H1 (cell line): ENCODE measurements around the gene SHH. TPM values are rescaled to one million over a fixed set of nuclear protein-coding genes. Genes with fewer than 3 reads are reported as not detected.

Source experiments
- CTCF ChIA-PET: fragments of 300-600 bp; sonication (Branson Sonifier 250); formaldehyde crosslinking; loops from one replicate; lab custom pipeline; 2021; ENCODE audit not compliant: partially characterized antibody; lab: Charles Lee
- POLR2A ChIA-PET: fragments of 300-600 bp; sonication (Branson Sonifier 250); formaldehyde crosslinking; loops from one replicate; lab custom pipeline; 2021; ENCODE audit warnings: inconsistent platforms; ENCODE audit not compliant: partially characterized antibody; lab: Charles Lee
- DNase-seq, 2 experiments: peaks; one replicate each; pipeline versions ENCODE4 v3.0.0 to v3.0.0-alpha.2; 2010 to 2022; ENCODE audit warnings: low spot score in 2 of 2, low read depth in 1 of 2, mixed read lengths in 1 of 2
- FAIRE-seq: peaks from 2 replicates; lab custom pipeline; 2011; peaks lifted over from hg19 to GRCh38; lab: Jason Lieb, UNC
- H2AFZ ChIP-seq: 2 replicates; pipeline ENCODE4 v1.8.1; 2012; ENCODE audit warnings: low read length, inconsistent platforms
- H2AK5ac ChIP-seq: 2 replicates; pipeline ENCODE4 v1.6.1; 2013; ENCODE audit warnings: low read depth, low read length
- H2BK120ac ChIP-seq: replicated peaks from 2 replicates; pipeline ENCODE3; 2013; ENCODE audit warnings: low read depth, low read length, inconsistent platforms
- H2BK12ac ChIP-seq: 2 replicates; pipeline ENCODE4 v1.6.1; 2013; ENCODE audit warnings: low read depth, low read length
- H2BK15ac ChIP-seq: 2 replicates; pipeline ENCODE4 v1.6.1; 2013; ENCODE audit warnings: low read length
- H2BK20ac ChIP-seq: 2 replicates; pipeline ENCODE4 v1.6.1; 2013; ENCODE audit warnings: low read length
- H2BK5ac ChIP-seq: 2 replicates; pipeline ENCODE4 v1.6.1; 2013; ENCODE audit warnings: low read depth, low read length
- H3K14ac ChIP-seq: 2 replicates; pipeline ENCODE4 v1.6.1; 2013; ENCODE audit warnings: inconsistent platforms; ENCODE audit not compliant: insufficient read length
- H3K18ac ChIP-seq: 2 replicates; pipeline ENCODE4 v1.6.1; 2013; ENCODE audit warnings: low read length; ENCODE audit errors: extremely low read depth
- H3K23ac ChIP-seq: 2 replicates; pipeline ENCODE4 v1.6.1; 2013; ENCODE audit warnings: inconsistent platforms; ENCODE audit not compliant: insufficient read length
- H3K23me2 ChIP-seq: 2 replicates; pipeline ENCODE4 v1.6.1; 2013; ENCODE audit warnings: low read depth, low read length
- H3K27ac ChIP-seq: 2 replicates; pipeline ENCODE4 v1.6.1; 2011; ENCODE audit warnings: low read depth, low read length, inconsistent platforms
- H3K27me3 ChIP-seq, 4 experiments: replicated peaks in 1 of 4; 1 replicate in 1 of 4; 2 replicates in 3 of 4; pipeline versions ENCODE4 v1.6.1 to v1.8.1; 2011 to 2013; ENCODE audit warnings: low read length in 3 of 4, mild to moderate bottlenecking in 3 of 4, inconsistent platforms in 2 of 4, mixed read lengths in 2 of 4, moderate library complexity in 1 of 4; ENCODE audit not compliant: control insufficient read depth in 3 of 4, insufficient read depth in 3 of 4; ENCODE audit errors: extremely low read depth in 1 of 4
- H3K36me3 ChIP-seq, 4 experiments: 2 replicates each; pipeline versions ENCODE4 v1.6.1 to v1.8.1; 2011 to 2013; ENCODE audit warnings: mild to moderate bottlenecking in 4 of 4, low read length in 3 of 4, moderate library complexity in 2 of 4, control low read depth in 1 of 4, inconsistent platforms in 1 of 4; ENCODE audit not compliant: insufficient read depth in 4 of 4, control insufficient read depth in 2 of 4
- H3K4ac ChIP-seq: replicated peaks from 2 replicates; pipeline ENCODE3; 2013; ENCODE audit warnings: low read length, low read depth, mixed read lengths, inconsistent platforms; ENCODE audit not compliant: insufficient read length
- H3K4me1 ChIP-seq, 4 experiments: replicated peaks in 1 of 4; 1 replicate in 1 of 4; 2 replicates in 3 of 4; pipeline versions ENCODE4 v1.6.1 to v1.8.1; 2011 to 2013; ENCODE audit warnings: low read length in 3 of 4, inconsistent platforms in 2 of 4, mixed read lengths in 1 of 4; ENCODE audit not compliant: insufficient read depth in 4 of 4, control insufficient read depth in 3 of 4
- H3K4me2 ChIP-seq, 2 experiments: 2 replicates each; pipeline versions ENCODE4 v1.6.1 to v1.8.1; 2011 to 2013; ENCODE audit warnings: low read depth in 2 of 2, low read length in 2 of 2, control low read depth in 1 of 2, inconsistent platforms in 1 of 2, mild to moderate bottlenecking in 1 of 2; ENCODE audit not compliant: insufficient read depth in 1 of 2
- H3K4me3 ChIP-seq, 4 experiments: fragments of 200-600, 300-600 bp in 1 of 4; sonication (generic), shearing (Covaris generic), sonication (Bioruptor Twin) in 1 of 4; 2 replicates each; pipeline versions ENCODE4 v1.5.1 to v1.8.1; 2011 to 2016; ENCODE audit warnings: low read length in 4 of 4, low read depth in 3 of 4, control low read depth in 2 of 4, inconsistent platforms in 2 of 4, mild to moderate bottlenecking in 2 of 4, mixed read lengths in 1 of 4, moderate library complexity in 1 of 4; ENCODE audit not compliant: insufficient read depth in 2 of 4; ENCODE audit errors: extremely low read depth in 1 of 4
- H3K56ac ChIP-seq: replicated peaks from 2 replicates; pipeline ENCODE3; 2013; ENCODE audit warnings: low read depth, mild to moderate bottlenecking, mixed read lengths, low read length, inconsistent platforms; ENCODE audit not compliant: insufficient read length
- H3K79me1 ChIP-seq: 2 replicates; pipeline ENCODE4 v1.6.1; 2013; ENCODE audit warnings: low read depth, low read length, control low read depth
- H3K79me2 ChIP-seq, 2 experiments: 2 replicates each; pipeline versions ENCODE4 v1.6.1 to v1.8.1; 2012 to 2013; ENCODE audit warnings: low read length in 2 of 2, mild to moderate bottlenecking in 2 of 2, inconsistent platforms in 1 of 2; ENCODE audit not compliant: insufficient read depth in 2 of 2, control insufficient read depth in 1 of 2
- H3K9ac ChIP-seq, 4 experiments: replicated peaks in 1 of 4; 1 replicate in 1 of 4; 2 replicates in 3 of 4; pipeline versions ENCODE4 v1.6.1 to v1.8.1; 2011 to 2013; ENCODE audit warnings: low read depth in 3 of 4, low read length in 3 of 4, control low read depth in 2 of 4, mild to moderate bottlenecking in 2 of 4, moderate library complexity in 2 of 4, inconsistent platforms in 1 of 4; ENCODE audit errors: extremely low read depth in 1 of 4
- H3K9me3 ChIP-seq, 2 experiments: 2 replicates each; pipeline versions ENCODE4 v1.6.1 to v1.8.1; 2012 to 2013; ENCODE audit warnings: mild to moderate bottlenecking in 2 of 2, moderate library complexity in 2 of 2, control low read depth in 1 of 2, inconsistent platforms in 1 of 2, low read depth in 1 of 2, low read length in 1 of 2, mixed read lengths in 1 of 2; ENCODE audit not compliant: insufficient read depth in 2 of 2
- H4K20me1 ChIP-seq, 2 experiments: replicated peaks in 1 of 2; 2 replicates each; pipeline versions ENCODE3 to v1.8.1; 2011 to 2013; ENCODE audit warnings: inconsistent platforms in 2 of 2, low read length in 2 of 2, mild to moderate bottlenecking in 1 of 2; ENCODE audit not compliant: insufficient read depth in 2 of 2, control insufficient read depth in 1 of 2
- H4K5ac ChIP-seq: 2 replicates; pipeline ENCODE4 v1.6.1; 2013; ENCODE audit warnings: low read length, low read depth, mixed read lengths, inconsistent platforms; ENCODE audit not compliant: insufficient read length
- H4K8ac ChIP-seq: 2 replicates; pipeline ENCODE4 v1.8.0; 2013; ENCODE audit warnings: mild to moderate bottlenecking, moderate library complexity, low read length, inconsistent platforms; ENCODE audit not compliant: insufficient read depth; ENCODE audit errors: extremely low read depth
- H4K91ac ChIP-seq: replicated peaks from 2 replicates; pipeline ENCODE3; 2013; ENCODE audit warnings: low read length, mixed read lengths, inconsistent platforms; ENCODE audit not compliant: insufficient read length
- ATF2 ChIP-seq: IDR thresholded peaks from 2 replicates; pipeline ENCODE4 v1.6.1; 2012; ENCODE audit warnings: low read length, inconsistent platforms
- PHF8 ChIP-seq: fragments of 200-600 bp; sonication (generic); conservative IDR thresholded peaks from 2 replicates; pipeline ENCODE4 v1.7.1; 2012; ENCODE audit warnings: low read depth, mild to moderate bottlenecking, inconsistent platforms, low read length, moderate library complexity
- SIN3A ChIP-seq, 2 experiments: IDR thresholded peaks in 1 of 2; conservative IDR thresholded peaks in 1 of 2; 2 replicates each; pipeline ENCODE4 v1.6.1; 2011 to 2012; ENCODE audit warnings: low read length in 2 of 2, improper control_type of control experiment in 1 of 2, low read depth in 1 of 2, mild to moderate bottlenecking in 1 of 2
- WGBS, 2 experiments: shearing (Covaris generic) in 1 of 2; methylation state at CpG; one replicate each; pipeline versions ENCODE4 v1.1.6 to v1.1.7; 2013 to 2015; ENCODE audit warnings: low lambda C conversion rate in 2 of 2, mixed read lengths in 2 of 2, inconsistent platforms in 1 of 2, low coverage in 1 of 2, missing lambda C conversion rate in 1 of 2; ENCODE audit not compliant: insufficient replicate concordance in 2 of 2, insufficient coverage in 1 of 2, insufficient read length in 1 of 2; ENCODE audit errors: extremely low coverage in 1 of 2, missing lambda C conversion rate in 1 of 2; 5-methylcytosine and 5-hydroxymethylcytosine counted together
- polyA plus RNA-seq, 7 experiments: library from polyadenylated mRNA; depleted of rRNA in 3 of 7; stranded (reverse) in 5 of 7; unstranded in 2 of 7; fragments of >200 nt in 5 of 7; fragments of 200-250 nt in 2 of 7; gene quantifications; 1 replicate in 5 of 7; 2 replicates in 1 of 7; 4 replicates in 1 of 7; pipeline versions ENCODE4 v1.2.1 to v1.2.3, GENCODE V29; 2011 to 2013; ENCODE audit warnings: missing spikeins in 2 of 7, mixed read lengths in 2 of 7
- total RNA-seq: library from RNA; stranded (reverse); fragmentation: NEBNext Ultra II Directional; extraction: Animal tissue kit (Norgen Biotek cat#: 25700); gene quantifications from 2 replicates; pipeline ENCODE4 v1.2.1, GENCODE V29; 2021

Gene SHH
- total and polyA plus RNA-seq, 2 of the 8 experiments (the other 6 are each of a cell fraction or from before 2014, with no cell fraction given), result not detected

GRCh38 chr7:155839461-155839860 is 27.2 kb upstream of the SHH start:
- no peak overlapping the region for H3K4ac ChIP-seq
- no peak overlapping the region for H2BK15ac ChIP-seq
- no peak overlapping the region for H2BK120ac ChIP-seq
- no peaks in the 10 kb centered on the region for H3K23me2 ChIP-seq
- CTCF ChIA-PET, result interaction anchor here (0.6 to 1.7 kb wide), 5 partner anchors 23 to 634 kb away, joined by 3 read pairs; no protein-coding TSS in a partner anchor
- H4K91ac ChIP-seq, result no peak overlapping the region
- H3K9ac ChIP-seq, result no peak overlapping the region
- no peak overlapping the region for H3K56ac ChIP-seq
- H3K18ac ChIP-seq, result no peak overlapping the region
- POLR2A ChIA-PET, result interaction anchor here (1.0 kb wide), 1 partner anchor 653 kb away, joined by 3 read pairs; no protein-coding TSS in a partner anchor
- H3K79me2 ChIP-seq, result no peaks in the 10 kb centered on the region
- no peak overlapping the region for H4K5ac ChIP-seq
- no peak overlapping the region for H2AK5ac ChIP-seq
- no peaks in the 10 kb centered on the region; a peak in 1 of 7 replicates for H3K27me3 ChIP-seq
- no peak for FAIRE-seq
- H4K20me1 ChIP-seq, result no peaks in the 10 kb centered on the region
- H3K23ac ChIP-seq, result no peak overlapping the region
- H3K79me1 ChIP-seq, result no peaks in the 10 kb centered on the region
- H3K4me3 ChIP-seq, result no peak overlapping the region
- no peak overlapping the region for H3K4me2 ChIP-seq
- no peaks in the 10 kb centered on the region for H3K9me3 ChIP-seq
- 90% methylated on average over 8 of the region's 8 CpGs; no CpG with 5 or more reads in 1 of the 2 experiments for WGBS, 2 experiments
- no peaks in the 10 kb centered on the region for H3K36me3 ChIP-seq
- H3K4me1 ChIP-seq, result peaks cover 0 to 15% (median 8%) of the 10 kb centered on the region in 4 experiments; a peak in 5 of 7 replicates
- H4K8ac ChIP-seq, result no peak overlapping the region
- no peak for DNase-seq
- no peak overlapping the region for H2AFZ ChIP-seq
- H3K27ac ChIP-seq, result no peak overlapping the region
- H2BK12ac ChIP-seq, result no peak overlapping the region
- no peak overlapping the region for H2BK20ac ChIP-seq
- no peak overlapping the region for H2BK5ac ChIP-seq
- no peak overlapping the region for H3K14ac ChIP-seq
- no peak for TF ChIP-seq PHF8
- TF ChIP-seq ATF2, result no peak
- TF ChIP-seq SIN3A (conservative IDR thresholded peaks at IDR 0.05 in 1 of 2, IDR thresholded peaks at IDR 0.05 in 1 of 2; ENCODE audit: low read depth in 1 of 2, low read length in 2 of 2), result no peak
